Stimulated activated CD4-positive, alpha-beta T cell treated with anti-CD3 and anti-CD28 coated beads, Interleukin-1b, Interleukin-23, amount 100 ng/mL, for 4 hours (primary cell): ENCODE data around the gene CLIP2.
"Not testable (repeated sequence)": the region's sequence is repeated elsewhere in the genome, so short reads cannot be mapped to it uniquely, and the experiment has no call there.

ENCODE experiments used
- DNase-seq, 2 donors: peaks; one replicate each; pipeline ENCODE4 v3.0.0-alpha.2; 2020; ENCODE audit warnings: low read depth in 2 of 2

CLIP2 gene

DNA sequence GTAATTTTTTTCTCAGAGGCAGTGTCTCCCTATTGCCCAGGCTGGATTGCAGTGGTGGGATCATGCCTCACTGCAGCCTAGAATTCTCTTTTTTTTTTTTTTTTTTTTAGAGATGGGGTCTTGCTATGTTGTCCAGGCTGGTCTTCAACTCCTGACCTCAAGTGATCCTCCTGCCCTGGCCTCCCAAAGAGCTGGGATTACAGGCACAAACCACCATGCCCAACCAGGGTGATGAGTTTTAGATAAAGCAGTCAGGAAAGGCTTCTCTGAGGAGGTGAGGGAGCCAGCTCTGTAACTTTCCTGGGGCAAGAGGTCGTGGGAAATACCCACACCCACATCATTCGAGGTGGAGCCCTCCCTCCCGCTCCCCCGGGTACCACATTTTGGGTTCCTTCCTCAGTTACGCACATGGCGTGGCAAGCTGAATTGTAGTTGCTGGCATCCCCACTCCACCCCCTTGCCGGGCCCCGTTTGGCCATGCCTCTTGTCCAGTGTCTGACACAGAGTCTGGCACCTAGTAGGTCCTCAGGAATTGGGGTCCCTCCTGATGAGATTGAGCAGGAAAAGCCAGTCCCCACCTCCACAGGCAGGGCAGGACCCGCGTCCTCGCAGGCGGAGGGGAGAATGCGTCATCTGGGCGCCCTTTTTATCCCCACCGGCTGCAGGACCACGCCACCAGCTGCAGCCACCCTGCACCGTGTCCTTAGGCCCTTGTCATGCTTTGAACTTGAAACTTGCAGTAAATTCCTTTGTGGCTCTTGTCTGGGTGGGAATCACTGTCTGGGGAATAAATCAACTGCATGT, 43.4 kb downstream of the CLIP2 start:
- no peak for DNase-seq

DNA sequence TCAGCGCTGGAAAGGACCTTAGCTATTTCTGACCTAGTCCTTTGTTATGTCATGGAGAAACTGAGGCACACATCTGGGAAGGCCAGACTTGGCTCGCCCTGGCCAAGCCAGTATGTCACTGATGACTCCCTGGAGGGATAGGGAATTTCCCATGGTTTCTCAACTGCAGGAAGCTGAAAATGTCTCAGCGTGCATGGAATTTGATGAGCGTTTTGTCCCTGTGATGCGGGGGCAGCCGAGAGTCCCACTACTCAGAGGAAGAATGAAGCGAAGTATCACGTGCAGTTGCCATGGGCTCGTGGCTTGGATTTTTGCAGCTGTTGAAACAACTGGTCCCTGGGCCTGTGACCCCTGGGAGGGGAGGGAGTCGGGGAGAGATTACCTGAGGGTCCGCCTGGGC, 44.8 kb downstream of the CLIP2 start:
- no peak for DNase-seq

DNA sequence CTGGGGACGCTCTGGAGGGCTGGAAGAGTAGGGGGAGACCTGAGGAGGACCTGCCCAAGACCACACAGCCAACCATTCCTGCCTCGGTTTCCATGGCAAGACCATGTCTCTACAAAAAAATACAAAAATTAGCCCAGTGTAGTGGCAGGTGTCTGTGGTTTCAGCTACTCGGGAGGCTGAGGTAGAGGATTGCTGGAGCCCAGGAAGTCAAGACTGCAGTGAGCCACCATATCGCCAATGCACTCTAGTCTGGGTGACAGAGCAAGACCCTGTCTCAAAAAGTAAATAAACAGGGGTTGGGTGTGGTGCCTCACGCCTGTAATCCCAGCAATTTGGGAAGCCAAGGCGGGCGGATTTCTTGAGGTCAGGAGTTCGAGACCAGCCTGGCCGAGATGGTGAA, 48.7 kb downstream of the CLIP2 start:
- no peak for DNase-seq

DNA sequence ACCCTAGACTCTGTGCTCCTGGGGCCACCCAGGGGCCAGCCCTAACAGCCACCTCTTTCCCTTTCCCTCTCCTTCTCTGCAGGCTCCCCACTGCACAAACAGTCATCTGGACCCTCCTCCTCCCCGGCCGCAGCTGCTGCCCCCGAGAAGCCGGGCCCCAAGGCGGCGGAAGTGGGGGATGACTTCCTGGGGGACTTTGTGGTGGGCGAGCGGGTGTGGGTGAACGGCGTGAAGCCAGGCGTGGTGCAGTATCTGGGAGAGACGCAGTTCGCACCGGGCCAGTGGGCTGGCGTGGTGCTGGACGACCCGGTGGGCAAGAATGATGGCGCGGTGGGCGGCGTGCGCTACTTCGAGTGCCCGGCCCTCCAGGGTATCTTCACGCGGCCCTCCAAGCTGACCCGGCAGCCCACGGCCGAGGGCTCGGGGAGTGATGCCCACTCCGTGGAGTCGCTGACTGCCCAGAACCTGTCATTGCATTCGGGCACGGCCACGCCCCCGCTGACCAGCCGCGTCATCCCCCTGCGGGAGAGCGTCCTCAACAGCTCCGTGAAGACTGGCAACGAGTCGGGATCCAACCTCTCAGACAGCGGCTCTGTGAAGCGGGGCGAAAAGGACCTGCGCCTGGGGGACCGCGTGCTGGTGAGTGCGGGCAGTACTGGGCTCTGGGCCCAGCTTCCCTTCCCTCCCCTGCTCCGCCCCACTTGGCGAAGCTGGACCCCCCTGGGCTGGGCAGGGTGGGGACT, 49.3 kb downstream of the CLIP2 start:
- DNase-seq, result no peak

GRCh38 chr7:74339648-74340047, 50.4 kb downstream of the CLIP2 start:
- DNase-seq, result not testable (repeated sequence)

- DNase-seq, result no peak
These were observed 54.3 kb downstream of the CLIP2 start for GRCh38 chr7:74343281-74344131.

- DNase-seq, result no peak
These were observed 54.9 kb downstream of the CLIP2 start for GRCh38 chr7:74344132-74344496.

- DNase-seq, result no peak
These were observed 55.6 kb downstream of the CLIP2 start for GRCh38 chr7:74344786-74345185.

- DNase-seq, result no peak
These were observed 56.8 kb downstream of the CLIP2 start for GRCh38 chr7:74345970-74346369.

DNA sequence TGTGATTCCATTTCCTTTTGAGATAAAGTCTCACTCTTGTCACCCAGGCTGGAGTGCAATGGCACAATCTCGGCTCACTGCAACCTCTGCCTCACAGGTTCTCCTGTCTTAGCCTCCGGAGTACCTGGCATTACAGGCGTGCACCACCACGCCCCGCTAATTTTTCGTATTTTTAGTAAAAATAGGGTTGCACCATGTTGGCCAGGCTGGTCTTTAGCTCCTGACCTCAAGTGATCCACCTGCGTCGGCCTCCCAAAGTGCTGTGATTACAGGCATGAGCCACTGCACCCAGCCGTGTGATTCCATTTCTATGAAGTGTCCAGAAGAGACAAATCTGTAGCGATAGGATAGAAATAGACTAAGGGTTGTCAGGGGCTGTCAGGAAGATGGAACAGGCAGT, 60.4 kb downstream of the CLIP2 start:
- DNase-seq, result no peak

GRCh38 chr7:74350751-74351150, 61.5 kb downstream of the CLIP2 start:
- no peak for DNase-seq

DNA sequence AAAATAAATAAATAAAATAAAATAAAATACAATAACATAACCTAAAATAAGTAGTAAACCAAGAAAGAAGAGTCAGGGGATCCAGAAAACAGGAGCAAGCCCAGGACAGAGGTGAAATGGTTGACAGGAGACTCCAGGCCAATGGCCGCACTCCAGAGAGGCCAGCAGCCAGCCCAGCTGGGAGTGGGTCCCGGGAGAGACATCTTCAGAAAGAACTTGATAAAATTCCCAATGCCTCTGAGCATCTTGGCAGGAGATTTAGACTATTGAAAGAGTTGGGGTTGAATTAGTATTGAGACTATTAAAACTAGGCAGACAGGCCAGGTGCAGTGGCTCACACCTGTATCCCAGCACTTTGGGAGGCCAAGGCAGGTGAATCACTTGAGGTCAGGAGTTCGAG, 62.6 kb downstream of the CLIP2 start:
- DNase-seq, result no peak

DNA sequence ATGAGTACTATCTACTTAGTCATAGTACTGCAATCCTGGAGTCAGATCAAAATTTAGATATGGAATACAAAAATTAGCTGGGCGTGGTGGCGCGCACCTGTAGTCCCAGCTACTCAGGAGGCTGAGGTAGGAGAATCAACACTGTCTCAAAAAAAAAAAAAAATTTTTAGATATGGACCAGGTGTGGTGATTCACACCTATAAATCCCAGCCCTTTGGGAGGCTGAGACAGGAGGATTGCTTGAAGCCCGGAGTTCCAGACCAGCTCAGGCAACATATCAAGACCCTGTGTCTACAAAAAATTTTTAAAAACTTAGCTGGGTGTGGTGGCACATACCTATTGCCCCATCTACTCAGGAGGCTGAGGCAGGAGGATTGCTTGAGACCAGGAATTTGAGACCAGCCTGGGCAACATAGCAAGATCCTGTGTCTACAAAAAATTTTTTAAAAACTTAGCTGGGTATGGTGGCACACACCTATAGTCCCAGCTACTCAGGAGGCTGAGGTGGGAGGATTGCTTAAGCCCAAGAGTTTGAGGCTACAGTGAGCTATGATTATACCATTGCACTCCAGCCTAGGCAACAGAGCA, 63.4 kb downstream of the CLIP2 start:
- not testable (repeated sequence) for DNase-seq

DNA sequence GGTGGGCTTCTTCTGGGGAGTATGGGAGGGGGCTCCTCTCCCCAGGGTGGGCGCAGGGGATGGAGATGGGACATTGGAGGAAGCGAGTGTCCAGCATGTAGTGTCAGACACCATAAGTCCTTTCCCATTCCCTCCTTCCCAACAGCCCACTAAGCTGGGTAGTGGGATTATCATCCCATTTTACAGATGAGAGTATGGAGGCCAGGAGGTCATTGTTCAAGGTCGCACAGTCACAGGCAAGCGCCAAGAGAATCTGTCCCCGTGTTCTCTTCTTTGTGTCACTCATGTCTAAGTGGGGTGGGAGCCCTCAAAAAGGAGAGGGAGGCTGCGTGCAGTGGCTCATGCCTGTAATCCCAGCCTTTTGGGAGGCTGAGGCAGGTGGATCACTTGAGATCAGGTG, 64.8 kb downstream of the CLIP2 start:
- no peak for DNase-seq

- no peak for DNase-seq
These were observed 65.9 kb downstream of the CLIP2 start for GRCh38 chr7:74355091-74355490.

GRCh38 chr7:74356589-74357315, 67.5 kb downstream of the CLIP2 start:
- DNase-seq, result no peak

GRCh38 chr7:74360008-74360407, 70.8 kb downstream of the CLIP2 start:
- no peak for DNase-seq

DNA sequence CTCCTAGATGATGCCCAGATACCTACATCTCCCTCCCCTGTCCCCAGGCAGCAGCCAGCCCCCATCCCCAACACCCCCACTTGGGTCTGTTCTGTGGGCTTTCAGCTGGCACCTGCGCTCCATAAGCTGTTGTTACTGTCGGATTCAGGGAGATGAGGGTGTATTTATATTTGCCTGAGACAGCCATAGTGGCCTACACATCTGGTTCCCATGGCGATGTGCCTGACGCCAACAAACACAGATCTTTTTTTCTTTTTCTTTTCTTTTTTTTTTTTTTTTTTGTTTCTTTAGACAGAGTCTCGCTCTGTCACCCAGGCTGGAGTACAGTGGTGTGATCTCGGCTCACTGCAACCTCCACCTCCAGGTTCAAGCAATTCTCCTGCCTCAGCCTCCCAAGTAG, 73.1 kb downstream of the CLIP2 start:
- no peak for DNase-seq

DNA sequence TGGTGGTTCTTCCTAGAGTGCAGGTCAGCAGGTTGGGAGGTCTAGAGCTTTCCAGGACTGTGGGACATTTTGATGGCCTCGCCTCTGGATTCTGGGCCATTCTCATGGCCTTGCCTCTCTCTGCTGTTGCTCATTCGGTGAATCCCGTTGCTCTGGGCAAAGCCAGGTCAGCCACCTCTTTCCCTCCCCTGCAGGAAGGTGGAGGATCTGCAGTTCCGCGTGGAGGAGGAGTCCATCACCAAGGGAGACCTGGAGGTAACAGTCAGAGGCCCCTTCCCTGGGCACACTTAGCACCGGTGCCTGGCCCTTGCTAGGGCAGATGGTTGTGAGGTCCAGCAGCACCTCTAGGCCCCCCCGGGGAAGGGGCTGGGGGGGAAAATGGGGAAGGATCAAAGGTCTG, 74.9 kb downstream of the CLIP2 start:
- no peak for DNase-seq

DNA sequence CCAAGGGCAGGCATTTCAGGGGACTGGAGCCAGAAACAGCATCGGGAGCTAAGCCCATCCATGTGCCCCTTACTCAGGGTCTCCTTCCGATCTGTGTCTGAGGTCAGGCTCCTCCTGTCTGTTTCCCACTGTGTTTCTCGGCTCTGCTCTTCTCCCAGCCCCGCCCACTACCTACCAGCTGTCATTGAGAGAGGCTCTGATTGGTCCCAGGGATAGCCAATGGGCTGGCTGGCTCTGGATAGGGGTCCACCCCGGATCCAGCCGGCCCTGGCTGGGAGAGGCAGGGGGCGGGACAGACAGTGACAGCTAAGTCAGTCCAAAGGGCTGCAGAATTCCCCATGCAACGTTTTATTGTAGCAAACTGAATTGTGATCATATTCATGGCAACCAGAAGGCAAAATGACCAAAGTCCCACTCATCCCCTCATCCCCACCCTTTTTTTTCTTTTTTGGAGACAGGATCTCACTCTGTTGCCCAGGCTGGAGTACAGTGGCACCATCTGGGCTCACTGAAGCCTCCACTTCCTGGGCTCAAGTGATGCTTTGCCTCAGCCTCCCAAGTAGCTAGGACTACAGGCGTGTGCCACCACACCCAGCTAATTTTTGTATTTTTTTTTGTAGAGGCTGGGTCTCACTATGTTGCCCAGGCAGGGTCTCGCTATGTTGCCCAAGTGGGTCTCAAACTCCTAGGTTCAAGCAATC, 76.3 kb downstream of the CLIP2 start:
- DNase-seq, result no peak
